Ascending aorta (tissue), 2 donors: Measurements from ENCODE around the gene ZNF423. TPM values are rescaled to one million over a fixed set of nuclear protein-coding genes. Genes with fewer than 3 reads are reported as not detected.

Experiments
- DNase-seq, 2 donors: peaks; one replicate each; pipeline ENCODE4 v3.0.0-alpha.2; 2019; ENCODE audit warnings: low spot score in 2 of 2
- H3K27ac ChIP-seq, 2 donors: fragments of 200-600 bp; sonication (generic); one replicate each; pipeline ENCODE4 v1.5.1; 2016 to 2017; ENCODE audit warnings: mild to moderate bottlenecking in 1 of 2
- H3K27me3 ChIP-seq: fragments of 200-600 bp; sonication (generic); one replicate; pipeline ENCODE4 v1.5.1; 2017
- H3K36me3 ChIP-seq, 2 donors: fragments of 200-600 bp; sonication (generic); one replicate each; pipeline ENCODE4 v1.5.1; 2016
- H3K4me1 ChIP-seq, 2 donors: fragments of 200-600 bp; sonication (generic); one replicate each; pipeline ENCODE4 v1.5.1; 2016 to 2017; ENCODE audit warnings: mild to moderate bottlenecking in 1 of 2
- H3K4me3 ChIP-seq, 2 donors: fragments of 200-600 bp; sonication (generic); one replicate each; pipeline ENCODE4 v1.5.1; 2016 to 2017; ENCODE audit warnings: mild to moderate bottlenecking in 1 of 2
- H3K9me3 ChIP-seq, 2 donors: fragments of 200-600 bp; sonication (generic); one replicate each; pipeline ENCODE4 v1.5.1; 2016
- intact Hi-C: fragments of 100-400 bp; cut with DNase I; formaldehyde crosslinking; loops from one replicate; pipeline ENCODE4 v1.15.1; 2023
- total RNA-seq: library from RNA; depleted of rRNA; stranded (reverse); fragments of >200 nt; gene quantifications from one replicate; pipeline ENCODE4 v1.1.0, GENCODE V29; 2016
- TF ChIP-seq, protein P1 (sequence below), 3 experiments: fragments of 200-600 bp in 2 of 3; fragments of 450-650 bp in 1 of 3; sonication (generic) in 2 of 3; IDR thresholded peaks; one replicate each; pipeline ENCODE4 v1.5.1; 2016 to 2019; ENCODE audit warnings: antibody characterized with exemption in 3 of 3, mild to moderate bottlenecking in 1 of 3, moderate library complexity in 1 of 3

ZNF423 gene
- total RNA-seq, 1 donor from 2014 or later = 42.9 TPM

DNA sequence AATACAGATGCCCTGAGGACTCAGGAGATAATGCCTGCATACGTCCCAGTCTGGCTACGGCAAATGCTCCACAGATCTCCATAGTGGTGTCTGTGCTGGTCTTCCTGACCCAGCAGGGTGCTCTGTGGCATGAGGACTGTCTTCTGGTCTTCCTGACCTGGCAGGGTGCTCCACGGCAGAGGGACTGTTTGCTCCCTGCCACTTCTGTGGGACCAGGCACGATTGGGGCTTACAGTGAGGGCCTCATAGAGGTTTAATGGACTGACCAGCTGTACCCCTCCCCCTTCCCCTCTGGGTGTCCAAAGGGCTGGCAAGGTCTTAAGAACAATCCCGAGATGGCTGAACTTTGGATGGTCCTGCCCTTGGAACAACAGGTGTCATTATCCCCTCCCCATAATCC, 359.3 kb downstream of the ZNF423 start:
- no peak overlapping the region for H3K4me3 ChIP-seq
- peak in 1 of 2 donors; percentile 38 for DNase-seq
- H3K27ac ChIP-seq = no peak overlapping the region
- no peaks in the 10 kb centered on the region for H3K27me3 ChIP-seq
- intact Hi-C loops = loop anchor here (5.0 kb wide), 1 partner anchor 96 kb away; no protein-coding TSS in a partner anchor
- H3K36me3 ChIP-seq = no peaks in the 10 kb centered on the region
- H3K9me3 ChIP-seq = no peaks in the 10 kb centered on the region
- H3K4me1 ChIP-seq = peaks cover 4% of the 10 kb centered on the region in 2 donors
- TF ChIP-seq, protein P1, sequence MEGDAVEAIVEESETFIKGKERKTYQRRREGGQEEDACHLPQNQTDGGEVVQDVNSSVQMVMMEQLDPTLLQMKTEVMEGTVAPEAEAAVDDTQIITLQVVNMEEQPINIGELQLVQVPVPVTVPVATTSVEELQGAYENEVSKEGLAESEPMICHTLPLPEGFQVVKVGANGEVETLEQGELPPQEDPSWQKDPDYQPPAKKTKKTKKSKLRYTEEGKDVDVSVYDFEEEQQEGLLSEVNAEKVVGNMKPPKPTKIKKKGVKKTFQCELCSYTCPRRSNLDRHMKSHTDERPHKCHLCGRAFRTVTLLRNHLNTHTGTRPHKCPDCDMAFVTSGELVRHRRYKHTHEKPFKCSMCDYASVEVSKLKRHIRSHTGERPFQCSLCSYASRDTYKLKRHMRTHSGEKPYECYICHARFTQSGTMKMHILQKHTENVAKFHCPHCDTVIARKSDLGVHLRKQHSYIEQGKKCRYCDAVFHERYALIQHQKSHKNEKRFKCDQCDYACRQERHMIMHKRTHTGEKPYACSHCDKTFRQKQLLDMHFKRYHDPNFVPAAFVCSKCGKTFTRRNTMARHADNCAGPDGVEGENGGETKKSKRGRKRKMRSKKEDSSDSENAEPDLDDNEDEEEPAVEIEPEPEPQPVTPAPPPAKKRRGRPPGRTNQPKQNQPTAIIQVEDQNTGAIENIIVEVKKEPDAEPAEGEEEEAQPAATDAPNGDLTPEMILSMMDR (IDR thresholded peaks at IDR 0.05) = no peak

DNA sequence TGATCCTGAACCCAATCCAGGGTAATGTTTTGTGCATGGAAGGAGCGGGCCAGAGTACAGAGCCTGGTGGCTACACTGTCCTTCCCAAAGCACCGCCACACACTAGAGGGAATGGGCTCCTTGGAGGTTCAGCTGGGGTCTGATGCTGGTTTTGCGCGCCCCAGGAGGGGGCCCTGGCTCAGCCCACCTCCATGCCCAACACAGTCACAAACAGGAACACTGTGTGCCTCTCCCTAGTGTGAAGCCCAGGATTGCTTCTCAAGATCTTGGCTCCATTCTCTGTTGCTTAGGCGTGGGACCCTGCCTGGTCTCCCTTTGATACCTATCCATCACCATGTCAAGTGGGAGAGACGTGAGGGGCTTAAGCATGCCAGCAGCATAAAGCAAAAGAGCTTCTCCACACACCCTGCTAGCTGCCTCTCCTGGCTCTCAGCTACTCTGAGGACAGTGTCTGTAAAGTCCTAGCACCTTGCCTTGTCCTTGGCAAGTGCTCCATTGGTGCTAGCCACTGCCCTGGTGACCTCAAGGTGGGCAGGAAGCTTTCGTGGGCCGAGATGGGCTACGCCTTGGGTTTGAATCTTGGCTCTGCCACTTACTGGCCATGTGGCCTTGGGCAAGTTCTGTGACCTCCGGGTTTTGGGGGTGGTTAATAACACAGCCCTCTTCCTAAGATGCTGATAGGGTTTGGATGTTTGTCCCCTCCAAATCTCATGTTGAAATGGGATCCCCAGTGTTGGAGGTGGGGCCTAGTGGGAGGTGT, 360.1 kb downstream of the ZNF423 start:
- Histone ChIP-seq H3K9me3 (no peaks in the 10 kb centered on the region), H3K4me3 (no peak overlapping the region), H3K36me3 (no peaks in the 10 kb centered on the region), H3K27ac (no peak overlapping the region), H3K4me1 (peaks cover 4% of the 10 kb centered on the region in 2 donors), H3K27me3 (no peaks in the 10 kb centered on the region)
- intact Hi-C loops = loop anchor here (5.0 kb wide), 1 partner anchor 97 kb away; no protein-coding TSS in a partner anchor
- TF ChIP-seq, protein P1 (IDR thresholded peaks at IDR 0.05) = no peak
- peak in 1 of 2 donors; percentile 47 for DNase-seq

DNA sequence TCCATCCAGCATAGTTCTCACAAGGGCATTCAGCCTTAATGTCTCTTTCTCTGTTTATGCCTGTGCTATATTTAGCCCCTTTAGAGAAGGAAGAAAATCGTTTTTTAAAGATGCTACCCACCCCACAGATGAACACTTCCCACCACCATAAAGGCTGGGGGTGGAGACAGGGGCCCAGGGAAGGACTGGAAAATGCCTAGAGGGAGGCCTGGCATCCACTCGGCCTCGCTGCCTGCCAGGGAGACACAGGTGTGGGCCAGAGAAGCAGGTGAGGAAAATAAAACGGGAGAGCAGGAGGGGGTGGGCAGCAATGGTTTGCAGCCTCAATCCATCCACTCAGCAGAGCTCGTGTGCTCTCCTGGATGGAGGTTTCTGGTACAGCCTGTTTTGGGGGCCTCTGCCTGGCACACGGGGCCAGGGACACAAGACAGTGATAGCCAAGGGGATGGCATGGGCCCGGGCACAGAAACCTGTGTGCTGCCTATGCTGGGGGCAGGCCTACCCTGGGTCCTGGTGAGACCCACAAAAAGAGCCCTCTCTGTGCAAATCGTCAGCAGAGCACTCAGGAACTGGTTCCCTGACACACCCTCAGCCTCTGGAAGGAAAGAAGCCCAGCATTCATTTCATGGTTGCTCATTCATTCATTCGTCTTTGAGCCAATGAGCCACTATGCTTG, 360.9 kb downstream of the ZNF423 start:
- no peak overlapping the region for H3K27ac ChIP-seq
- H3K27me3 ChIP-seq = no peaks in the 10 kb centered on the region
- no peaks in the 10 kb centered on the region for H3K9me3 ChIP-seq
- H3K36me3 ChIP-seq = no peaks in the 10 kb centered on the region
- peak in 1 of 2 donors; percentile 55 for DNase-seq
- H3K4me3 ChIP-seq = no peak overlapping the region
- intact Hi-C loops = loop anchor here (5.0 kb wide), 4 partner anchors 97 to 427 kb away; partner anchors contain the start of gene ZNF423
- TF ChIP-seq, protein P1 (IDR thresholded peaks at IDR 0.05) = no peak
- H3K4me1 ChIP-seq = peaks cover 4% of the 10 kb centered on the region in 2 donors

DNA sequence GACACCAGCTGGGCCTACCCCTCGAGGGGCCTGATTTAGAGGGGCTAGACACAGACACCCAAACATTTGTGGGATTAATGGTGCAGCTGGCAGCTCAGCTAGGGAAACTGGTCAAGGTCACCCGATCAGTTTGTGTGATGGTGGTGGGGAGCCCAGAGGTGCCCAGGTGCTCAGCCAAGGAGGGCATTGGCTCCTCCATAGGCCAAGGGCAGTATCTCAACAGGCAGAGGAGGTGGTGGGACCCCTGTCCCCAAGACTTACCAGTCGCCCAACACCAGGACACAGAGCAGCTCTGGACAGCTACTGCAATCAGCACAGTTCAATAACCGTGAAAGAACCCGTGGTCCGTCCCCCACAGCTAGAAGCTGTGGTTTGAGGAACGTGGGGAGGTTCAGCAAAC, 361.4 kb downstream of the ZNF423 start:
- H3K36me3 ChIP-seq = no peaks in the 10 kb centered on the region
- H3K4me1 ChIP-seq = peaks cover 4% of the 10 kb centered on the region in 2 donors
- TF ChIP-seq, protein P1 (IDR thresholded peaks at IDR 0.05) = no peak
- DNase-seq = peak in 1 of 2 donors; percentile 54
- H3K4me3 ChIP-seq = no peak overlapping the region
- no peaks in the 10 kb centered on the region for H3K27me3 ChIP-seq
- H3K27ac ChIP-seq = no peak overlapping the region
- intact Hi-C loops = loop anchor here (5.0 kb wide), 3 partner anchors 363 to 428 kb away; partner anchors contain the start of gene ZNF423
- H3K9me3 ChIP-seq = no peaks in the 10 kb centered on the region

DNA sequence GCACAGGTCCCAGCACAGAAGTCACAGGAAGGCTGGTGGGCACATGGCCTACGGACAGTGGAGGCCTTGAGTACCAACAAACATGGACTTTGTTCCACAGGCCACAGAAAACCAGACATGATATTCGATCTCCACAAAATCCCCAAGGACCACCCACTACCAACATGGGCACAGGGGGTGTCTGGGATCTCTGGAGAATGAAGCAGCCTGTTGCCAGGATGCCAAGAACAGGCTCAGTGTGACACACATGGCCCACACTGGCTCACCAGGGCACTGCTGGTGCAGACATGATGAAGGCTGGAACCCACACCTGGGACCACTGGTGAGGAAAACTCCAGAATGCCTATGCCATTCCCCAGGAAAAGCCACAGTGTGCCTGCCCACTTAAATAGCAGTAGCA, 362.1 kb downstream of the ZNF423 start:
- TF ChIP-seq, protein P1 (IDR thresholded peaks at IDR 0.05) = no peak
- peak in 1 of 2 donors; percentile 46 for DNase-seq
- intact Hi-C loops = loop anchor here (2.0 to 5.0 kb wide), 4 partner anchors 261 to 428 kb away; partner anchors contain the start of gene ZNF423

More for the DNA sequence above, 362.1 kb downstream of the ZNF423 start:
- Histone ChIP-seq H3K4me1 (peaks cover 4% of the 10 kb centered on the region in 2 donors), H3K9me3 (peaks cover 0 to 4% of the 10 kb centered on the region in 2 donors), H3K4me3 (no peak overlapping the region), H3K36me3 (no peaks in the 10 kb centered on the region), H3K27ac (no peak overlapping the region), H3K27me3 (no peaks in the 10 kb centered on the region)
